Measurements from ENCODE around the gene ARHGEF25. TPM values are rescaled to one million over a fixed set of nuclear protein-coding genes. Genes with fewer than 3 reads are reported as not detected.
"Not testable (repeated sequence)": the region's sequence is repeated elsewhere in the genome, so short reads cannot be mapped to it uniquely, and the experiment has no call there.

Gene ARHGEF25
- total RNA-seq, 4 donors from 2014 or later = 14.7 to 28.8 (median 20.0) TPM

- DNase-seq (ENCODE audit: low spot score) (no peak), ATAC-seq (ENCODE audit: low FRiP score) (no peak)
- TF ChIP-seq, protein P1, sequence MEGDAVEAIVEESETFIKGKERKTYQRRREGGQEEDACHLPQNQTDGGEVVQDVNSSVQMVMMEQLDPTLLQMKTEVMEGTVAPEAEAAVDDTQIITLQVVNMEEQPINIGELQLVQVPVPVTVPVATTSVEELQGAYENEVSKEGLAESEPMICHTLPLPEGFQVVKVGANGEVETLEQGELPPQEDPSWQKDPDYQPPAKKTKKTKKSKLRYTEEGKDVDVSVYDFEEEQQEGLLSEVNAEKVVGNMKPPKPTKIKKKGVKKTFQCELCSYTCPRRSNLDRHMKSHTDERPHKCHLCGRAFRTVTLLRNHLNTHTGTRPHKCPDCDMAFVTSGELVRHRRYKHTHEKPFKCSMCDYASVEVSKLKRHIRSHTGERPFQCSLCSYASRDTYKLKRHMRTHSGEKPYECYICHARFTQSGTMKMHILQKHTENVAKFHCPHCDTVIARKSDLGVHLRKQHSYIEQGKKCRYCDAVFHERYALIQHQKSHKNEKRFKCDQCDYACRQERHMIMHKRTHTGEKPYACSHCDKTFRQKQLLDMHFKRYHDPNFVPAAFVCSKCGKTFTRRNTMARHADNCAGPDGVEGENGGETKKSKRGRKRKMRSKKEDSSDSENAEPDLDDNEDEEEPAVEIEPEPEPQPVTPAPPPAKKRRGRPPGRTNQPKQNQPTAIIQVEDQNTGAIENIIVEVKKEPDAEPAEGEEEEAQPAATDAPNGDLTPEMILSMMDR (IDR thresholded peaks at IDR 0.05) = no peak
These were observed 3.1 kb downstream of the ARHGEF25 start for GRCh38 chr12:57614178-57614947.

- TF ChIP-seq, protein P1 (IDR thresholded peaks at IDR 0.05) = no peak
- DNase-seq (ENCODE audit: low spot score) = no peak
- no peak for ATAC-seq (ENCODE audit: low FRiP score)
These were observed 3.8 kb downstream of the ARHGEF25 start for GRCh38 chr12:57614948-57615500.

DNA sequence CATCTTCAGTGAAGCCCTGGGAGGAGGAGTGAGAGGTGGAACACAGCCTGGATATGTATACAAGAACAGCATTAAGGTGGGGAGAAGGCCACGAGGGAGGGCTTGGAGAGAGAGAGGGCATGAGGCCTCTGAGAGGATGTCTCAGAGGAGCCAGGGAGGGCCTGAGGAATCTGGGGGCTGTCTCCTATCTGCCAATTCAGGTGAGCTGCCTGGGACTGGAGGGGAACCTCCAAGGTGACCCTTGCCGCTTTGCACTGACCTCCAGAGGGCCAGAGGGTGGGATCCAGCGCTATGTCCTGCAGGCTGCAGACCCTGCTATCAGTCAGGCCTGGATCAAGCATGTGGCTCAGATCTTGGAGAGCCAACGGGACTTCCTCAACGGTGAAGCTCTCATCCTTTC, 4.4 kb downstream of the ARHGEF25 start:
- TF ChIP-seq, protein P1 (IDR thresholded peaks at IDR 0.05) = no peak
- ATAC-seq (ENCODE audit: low FRiP score) = no peak
- DNase-seq (ENCODE audit: low spot score) = no peak

GRCh38 chr12:57616383-57617101, 5.3 kb downstream of the ARHGEF25 start:
- DNase-seq (ENCODE audit: low spot score) (no peak), ATAC-seq (ENCODE audit: low FRiP score) (no peak)
- TF ChIP-seq, protein P1 (IDR thresholded peaks at IDR 0.05) = no peak

GRCh38 chr12:57617942-57618341, 6.7 kb downstream of the ARHGEF25 start:
- DNase-seq (ENCODE audit: low spot score) = no peak
- ATAC-seq (ENCODE audit: low FRiP score) = no peak
- TF ChIP-seq, protein P1 (IDR thresholded peaks at IDR 0.05) = no peak

GRCh38 chr12:57618431-57618830, 7.2 kb downstream of the ARHGEF25 start:
- not testable (repeated sequence) for ATAC-seq (ENCODE audit: low FRiP score); DNase-seq (ENCODE audit: low spot score)

DNA sequence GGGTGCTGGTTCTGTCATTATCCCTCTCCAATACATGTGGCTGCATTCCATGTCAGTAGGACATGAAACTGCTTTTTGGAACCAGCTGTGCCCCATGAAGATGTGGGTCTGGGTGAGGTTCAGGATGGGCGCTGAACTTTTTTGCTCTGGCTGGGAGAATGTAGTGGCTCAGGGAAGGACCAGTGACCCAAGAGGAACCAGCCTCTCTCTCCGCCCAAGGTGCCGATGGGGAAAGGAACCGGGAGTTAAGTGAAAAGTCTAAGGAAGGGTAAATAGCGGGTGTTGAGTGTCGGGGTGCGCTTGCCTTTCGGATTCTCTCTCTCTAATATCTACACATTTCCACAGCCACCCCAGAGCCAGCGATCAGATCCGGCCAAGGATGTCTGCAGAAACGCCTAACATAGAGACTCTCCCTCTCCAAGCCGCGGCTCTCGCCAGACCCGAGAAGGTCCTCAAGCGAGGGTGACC, 7.8 kb downstream of the ARHGEF25 start:
- no peak for DNase-seq (ENCODE audit: low spot score)
- TF ChIP-seq, protein P1 (IDR thresholded peaks at IDR 0.05) = no peak
- ATAC-seq (ENCODE audit: low FRiP score) = no peak

Data from omental fat pad (tissue), 4 donors.